Measurements from ENCODE around the gene SNAP47.
"Not testable (repeated sequence)": the region's sequence is repeated elsewhere in the genome, so short reads cannot be mapped to it uniquely, and the experiment has no call there.

SNAP47 gene

GRCh38 chr1:227707846-227708245, 27.4 kb upstream of the SNAP47 start:
- Histone ChIP-seq H3K4me1 (ENCODE audit: control insufficient read depth, low read length) (no peaks in the 10 kb centered on the region), H3K27me3 (ENCODE audit: control insufficient read depth, low read length) (no peaks in the 10 kb centered on the region), H3K4me3 (ENCODE audit: low read length) (no peak overlapping the region), H3K27ac (ENCODE audit: low read depth, low read length) (no peak overlapping the region), H4K20me1 (ENCODE audit: control insufficient read depth, insufficient read depth, low read depth, low read length) (no peaks in the 10 kb centered on the region), H3F3A (ENCODE audit: control insufficient read depth, insufficient read depth) (no peaks in the 10 kb centered on the region), H3K36me3 (ENCODE audit: control insufficient read depth, low read length) (no peaks in the 10 kb centered on the region), H3K79me2 (ENCODE audit: control insufficient read depth, low read length) (no peaks in the 10 kb centered on the region), H3K4me2 (ENCODE audit: low read length) (no peak overlapping the region), H3K9me2 (replicated peaks; ENCODE audit: control insufficient read depth, low read length) (no peaks in the 10 kb centered on the region), H3K9me3 (ENCODE audit: control insufficient read depth, insufficient read depth, low read length) (no peaks in the 10 kb centered on the region; the same call in 1 of the 2 replicates)
- TF ChIP-seq, protein P1, sequence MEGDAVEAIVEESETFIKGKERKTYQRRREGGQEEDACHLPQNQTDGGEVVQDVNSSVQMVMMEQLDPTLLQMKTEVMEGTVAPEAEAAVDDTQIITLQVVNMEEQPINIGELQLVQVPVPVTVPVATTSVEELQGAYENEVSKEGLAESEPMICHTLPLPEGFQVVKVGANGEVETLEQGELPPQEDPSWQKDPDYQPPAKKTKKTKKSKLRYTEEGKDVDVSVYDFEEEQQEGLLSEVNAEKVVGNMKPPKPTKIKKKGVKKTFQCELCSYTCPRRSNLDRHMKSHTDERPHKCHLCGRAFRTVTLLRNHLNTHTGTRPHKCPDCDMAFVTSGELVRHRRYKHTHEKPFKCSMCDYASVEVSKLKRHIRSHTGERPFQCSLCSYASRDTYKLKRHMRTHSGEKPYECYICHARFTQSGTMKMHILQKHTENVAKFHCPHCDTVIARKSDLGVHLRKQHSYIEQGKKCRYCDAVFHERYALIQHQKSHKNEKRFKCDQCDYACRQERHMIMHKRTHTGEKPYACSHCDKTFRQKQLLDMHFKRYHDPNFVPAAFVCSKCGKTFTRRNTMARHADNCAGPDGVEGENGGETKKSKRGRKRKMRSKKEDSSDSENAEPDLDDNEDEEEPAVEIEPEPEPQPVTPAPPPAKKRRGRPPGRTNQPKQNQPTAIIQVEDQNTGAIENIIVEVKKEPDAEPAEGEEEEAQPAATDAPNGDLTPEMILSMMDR (IDR thresholded peaks at IDR 0.05; ENCODE audit: low read depth, low read length, poor library complexity, severe bottlenecking) = no peak
- no peak for TF ChIP-seq EZH2phosphoT487 (IDR thresholded peaks at IDR 0.05; ENCODE audit: borderline replicate concordance, low read length)

GRCh38 chr1:227709451-227709850, 25.8 kb upstream of the SNAP47 start:
- Histone ChIP-seq H3K4me2 (ENCODE audit: low read length) (no peak overlapping the region), H3F3A (ENCODE audit: control insufficient read depth, insufficient read depth) (no peaks in the 10 kb centered on the region), H3K9me2 (replicated peaks; ENCODE audit: control insufficient read depth, low read length) (no peaks in the 10 kb centered on the region), H3K36me3 (ENCODE audit: control insufficient read depth, low read length) (no peaks in the 10 kb centered on the region), H3K79me2 (ENCODE audit: control insufficient read depth, low read length) (no peaks in the 10 kb centered on the region), H4K20me1 (ENCODE audit: control insufficient read depth, insufficient read depth, low read depth, low read length) (no peaks in the 10 kb centered on the region), H3K4me3 (ENCODE audit: low read length) (no peak overlapping the region), H3K9me3 (ENCODE audit: control insufficient read depth, insufficient read depth, low read length) (no peaks in the 10 kb centered on the region; the same call in 1 of the 2 replicates), H3K4me1 (ENCODE audit: control insufficient read depth, low read length) (no peaks in the 10 kb centered on the region), H3K27me3 (ENCODE audit: control insufficient read depth, low read length) (no peaks in the 10 kb centered on the region), H3K27ac (ENCODE audit: low read depth, low read length) (no peak overlapping the region)
- TF ChIP-seq, protein P1 (IDR thresholded peaks at IDR 0.05; ENCODE audit: low read depth, low read length, poor library complexity, severe bottlenecking) = no peak
- TF ChIP-seq EZH2phosphoT487 (IDR thresholded peaks at IDR 0.05; ENCODE audit: borderline replicate concordance, low read length) = no peak

DNA sequence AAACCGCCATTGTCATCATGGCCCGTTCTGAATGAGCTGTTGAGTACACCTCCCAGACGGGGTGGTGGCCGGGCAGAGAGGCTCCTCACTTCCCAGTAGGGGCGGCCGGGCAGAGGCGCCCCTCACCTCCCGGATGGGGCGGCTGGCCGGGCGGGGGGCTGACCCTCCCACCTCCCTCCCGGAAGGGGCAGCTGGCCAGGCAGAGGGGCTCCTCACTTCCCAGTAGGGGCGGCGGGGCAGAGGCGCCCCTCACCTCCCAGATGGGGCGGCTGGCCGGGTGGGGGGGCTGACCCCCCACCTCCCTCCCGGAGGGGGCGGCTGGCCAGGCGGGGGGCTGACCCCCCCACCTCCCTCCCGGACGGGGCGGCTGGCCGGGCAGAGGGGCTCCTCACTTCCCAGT, 24.8 kb upstream of the SNAP47 start:
- H3K27me3 ChIP-seq (ENCODE audit: control insufficient read depth, low read length); H3K79me2 ChIP-seq (ENCODE audit: control insufficient read depth, low read length); H4K20me1 ChIP-seq (ENCODE audit: control insufficient read depth, insufficient read depth, low read depth, low read length); H3K4me1 ChIP-seq (ENCODE audit: control insufficient read depth, low read length); H3K36me3 ChIP-seq (ENCODE audit: control insufficient read depth, low read length); H3K9me2 ChIP-seq (replicated peaks; ENCODE audit: control insufficient read depth, low read length); H3K4me2 ChIP-seq (ENCODE audit: low read length); H3F3A ChIP-seq (ENCODE audit: control insufficient read depth, insufficient read depth); H3K9me3 ChIP-seq (ENCODE audit: control insufficient read depth, insufficient read depth, low read length); H3K4me3 ChIP-seq (ENCODE audit: low read length); H3K27ac ChIP-seq (ENCODE audit: low read depth, low read length): not testable (repeated sequence)

DNA sequence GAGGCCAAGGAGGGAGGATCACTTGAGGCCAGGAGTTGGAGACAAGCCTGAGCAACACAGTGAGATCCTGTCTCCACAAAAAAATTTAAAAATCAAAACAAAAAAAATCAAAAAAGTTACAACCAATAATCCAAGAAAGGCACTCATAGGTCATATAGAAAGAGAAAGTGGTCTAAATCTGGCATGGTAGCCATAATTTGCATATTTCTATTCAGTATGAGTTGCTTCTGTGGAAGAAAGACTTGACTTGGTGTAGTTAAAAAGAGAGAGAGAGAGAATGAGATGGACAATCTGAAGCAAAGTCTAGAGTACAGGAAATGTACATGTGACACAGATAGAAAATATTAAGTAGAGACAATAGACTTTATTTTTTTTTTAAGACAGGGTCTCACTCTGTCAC, 22.6 kb upstream of the SNAP47 start:
- H3K9me3 ChIP-seq (ENCODE audit: control insufficient read depth, insufficient read depth, low read length) = no peaks in the 10 kb centered on the region; the same call in 1 of the 2 replicates
- H3K27me3 ChIP-seq (ENCODE audit: control insufficient read depth, low read length) = no peaks in the 10 kb centered on the region
- H3F3A ChIP-seq (ENCODE audit: control insufficient read depth, insufficient read depth) = no peaks in the 10 kb centered on the region
- H3K27ac ChIP-seq (ENCODE audit: low read depth, low read length) = no peak overlapping the region
- no peaks in the 10 kb centered on the region for H3K4me1 ChIP-seq (ENCODE audit: control insufficient read depth, low read length)
- H3K4me2 ChIP-seq (ENCODE audit: low read length) = no peak overlapping the region
- no peaks in the 10 kb centered on the region for H3K9me2 ChIP-seq (replicated peaks; ENCODE audit: control insufficient read depth, low read length)
- TF ChIP-seq, protein P1 (IDR thresholded peaks at IDR 0.05; ENCODE audit: low read depth, low read length, poor library complexity, severe bottlenecking) = no peak
- no peak for TF ChIP-seq EZH2phosphoT487 (IDR thresholded peaks at IDR 0.05; ENCODE audit: borderline replicate concordance, low read length)
- no peaks in the 10 kb centered on the region for H3K36me3 ChIP-seq (ENCODE audit: control insufficient read depth, low read length)
- no peaks in the 10 kb centered on the region for H3K79me2 ChIP-seq (ENCODE audit: control insufficient read depth, low read length)
- no peak overlapping the region for H3K4me3 ChIP-seq (ENCODE audit: low read length)
- no peaks in the 10 kb centered on the region for H4K20me1 ChIP-seq (ENCODE audit: control insufficient read depth, insufficient read depth, low read depth, low read length)
